IMR-90 (cell line): ENCODE measurements around the gene LAMC3. TPM values are rescaled to one million over a fixed set of nuclear protein-coding genes. Genes with fewer than 3 reads are reported as not detected.
"Not testable (repeated sequence)": the region's sequence is repeated elsewhere in the genome, so short reads cannot be mapped to it uniquely, and the experiment has no call there.

ENCODE experiments used
- ATAC-seq: fragments of 200-7000 bp; cut with Tn5 transposase; 2 replicates; pipeline ENCODE4 v1.9.1; 2020; ENCODE audit warnings: low read depth, mild to moderate bottlenecking, moderate library complexity
- BruUV-seq: library from RNA; stranded (reverse); fragments of 400-500 nt; replicated peaks from 2 replicates; lab custom pipeline; 2021; lab: Mats Ljungman, UMichigan
- CTCF ChIA-PET: fragments of 300-600 bp; formaldehyde crosslinking; extraction: SDS; loops from one replicate; lab custom pipeline; 2021; ENCODE audit warnings: antibody characterized with exemption; lab: Yijun Ruan, JAX
- POLR2A ChIA-PET: fragments of 300-600 bp; sonication (Branson Sonifier 250); formaldehyde crosslinking; loops from one replicate; lab custom pipeline; 2022; ENCODE audit warnings: antibody characterized with exemption; ENCODE audit not compliant: unreplicated experiment; lab: Charles Lee
- DNase-seq: peaks from one replicate; pipeline ENCODE4 v3.0.0; 2013
- H2AFZ ChIP-seq: replicated peaks from 2 replicates; pipeline ENCODE3; 2013; ENCODE audit warnings: low read length, mild to moderate bottlenecking; ENCODE audit not compliant: poor library complexity
- H2AK5ac ChIP-seq: 2 replicates; pipeline ENCODE4 v1.6.1; 2013; ENCODE audit warnings: low read depth, low read length, inconsistent platforms
- H2AK9ac ChIP-seq: replicated peaks from 2 replicates; pipeline ENCODE3; 2013; ENCODE audit warnings: mild to moderate bottlenecking, low read depth, low read length, moderate library complexity; ENCODE audit not compliant: poor library complexity
- H2BK120ac ChIP-seq: 2 replicates; pipeline ENCODE4 v1.6.1; 2013; ENCODE audit warnings: low read depth, low read length, inconsistent platforms
- H2BK15ac ChIP-seq: 3 replicates; pipeline ENCODE4 v1.6.1; 2013; ENCODE audit warnings: low read depth, low read length, inconsistent platforms
- H2BK20ac ChIP-seq: 2 replicates; pipeline ENCODE4 v1.6.1; 2013; ENCODE audit warnings: low read depth, mild to moderate bottlenecking, inconsistent platforms, low read length, moderate library complexity
- H2BK5ac ChIP-seq: 2 replicates; pipeline ENCODE4 v1.6.1; 2013; ENCODE audit warnings: mild to moderate bottlenecking, low read depth, low read length, inconsistent platforms; ENCODE audit not compliant: poor library complexity, severe bottlenecking
- H3K14ac ChIP-seq: replicated peaks from 2 replicates; pipeline ENCODE4 v1.6.1; 2013; ENCODE audit warnings: low read depth, low read length, inconsistent platforms
- H3K18ac ChIP-seq: 2 replicates; pipeline ENCODE4 v1.6.1; 2013; ENCODE audit warnings: low read depth, low read length, control low read depth
- H3K23ac ChIP-seq: 2 replicates; pipeline ENCODE4 v1.6.1; 2013; ENCODE audit warnings: low read depth, low read length, inconsistent platforms
- H3K27ac ChIP-seq: 2 replicates; pipeline ENCODE4 v1.5.1; 2013; ENCODE audit warnings: mild to moderate bottlenecking, control low read depth, low read length; ENCODE audit not compliant: insufficient read depth
- H3K27me3 ChIP-seq: 2 replicates; pipeline ENCODE4 v1.6.1; 2013; ENCODE audit warnings: low read length; ENCODE audit not compliant: control insufficient read depth, insufficient read depth
- H3K36me3 ChIP-seq: 2 replicates; pipeline ENCODE4 v1.6.1; 2013; ENCODE audit warnings: low read length, mixed read lengths; ENCODE audit not compliant: control insufficient read depth, insufficient read depth
- H3K4ac ChIP-seq: 2 replicates; pipeline ENCODE4 v1.6.1; 2013; ENCODE audit warnings: low read depth, low read length, inconsistent platforms
- H3K4me1 ChIP-seq: 2 replicates; pipeline ENCODE4 v1.6.1; 2013; ENCODE audit warnings: low read length, mixed read lengths; ENCODE audit not compliant: control insufficient read depth, insufficient read depth
- H3K4me2 ChIP-seq: 2 replicates; pipeline ENCODE4 v1.6.1; 2013; ENCODE audit warnings: low read depth, mild to moderate bottlenecking, control low read depth, low read length, moderate library complexity
- H3K4me3 ChIP-seq: 2 replicates; pipeline ENCODE4 v1.5.1; 2013; ENCODE audit warnings: low read depth, mild to moderate bottlenecking, control low read depth, low read length, moderate library complexity; ENCODE audit not compliant: insufficient read depth
- H3K56ac ChIP-seq: 2 replicates; pipeline ENCODE4 v1.6.1; 2013; ENCODE audit warnings: low read length, inconsistent platforms; ENCODE audit not compliant: insufficient read depth; ENCODE audit errors: extremely low read depth
- H3K79me1 ChIP-seq, 2 experiments: 2 replicates each; pipeline ENCODE4 v1.6.1; 2013; ENCODE audit warnings: low read length in 2 of 2, inconsistent platforms in 1 of 2, low read depth in 1 of 2
- H3K9ac ChIP-seq: 2 replicates; pipeline ENCODE4 v1.6.1; 2013; ENCODE audit warnings: low read depth, low read length, control low read depth
- H3K9me1 ChIP-seq: 2 replicates; pipeline ENCODE4 v1.6.1; 2013; ENCODE audit warnings: low read length, inconsistent platforms; ENCODE audit not compliant: insufficient read depth
- H3K9me3 ChIP-seq: 2 replicates; pipeline ENCODE4 v1.6.1; 2013; ENCODE audit warnings: low read length; ENCODE audit not compliant: control insufficient read depth, insufficient read depth
- H4K20me1 ChIP-seq: 2 replicates; pipeline ENCODE4 v1.6.1; 2013; ENCODE audit warnings: low read length, inconsistent platforms; ENCODE audit not compliant: insufficient read depth
- H4K5ac ChIP-seq: 2 replicates; pipeline ENCODE4 v1.6.1; 2013; ENCODE audit warnings: mild to moderate bottlenecking, low read depth, low read length, control low read depth
- H4K8ac ChIP-seq, 2 experiments: 2 replicates each; pipeline ENCODE4 v1.6.1; 2013; ENCODE audit warnings: low read depth in 2 of 2, low read length in 2 of 2, control low read depth in 1 of 2, inconsistent platforms in 1 of 2
- H4K91ac ChIP-seq: 2 replicates; pipeline ENCODE4 v1.6.1; 2013; ENCODE audit warnings: low read depth, low read length, inconsistent platforms; ENCODE audit not compliant: insufficient read depth
- whole genome bisulfite sequencing, 2 experiments: methylation state at CpG; one replicate each; pipeline versions ENCODE4 v1.1.5 to v1.1.7; 2013; ENCODE audit warnings: missing lambda C conversion rate in 2 of 2; ENCODE audit not compliant: insufficient read length in 1 of 2; ENCODE audit errors: extremely low coverage in 2 of 2; 5-methylcytosine and 5-hydroxymethylcytosine counted together
- dilution Hi-C: fragments of 300-500 bp; cut with HindIII; formaldehyde crosslinking; loops from one replicate; pipeline ENCODE4 v1.14.3; 2018; ENCODE audit warnings: low sequenced_read_pairs; ENCODE audit not compliant: unreplicated experiment
- in situ Hi-C: fragments of 300-500 bp; cut with MboI; formaldehyde crosslinking; loops from 3 replicates; pipeline ENCODE4 v1.14.3; 2019; ENCODE audit warnings: low sequenced_read_pairs, inconsistent platforms, mixed read lengths
- intact Hi-C: fragments of 100-400 bp; cut with micrococcal nuclease; formaldehyde crosslinking; loops from 2 replicates; pipeline ENCODE4 v1.10.0; 2022
- polyA plus RNA-seq, 3 experiments: library from polyadenylated mRNA; depleted of rRNA; stranded (reverse); fragments of >200 nt; gene quantifications; 2 replicates each; pipeline ENCODE4 v1.2.3, GENCODE V29; 2012; ENCODE audit warnings: low replicate concordance in 1 of 3
- total RNA-seq: library from RNA; depleted of rRNA; stranded (reverse); fragments of >200 nt; gene quantifications from 2 replicates; pipeline ENCODE4 v1.2.3, GENCODE V29; 2012

Gene LAMC3
- total and polyA plus RNA-seq, 2 of the 4 experiments (the other 2 are of a cell fraction), result not detected

GRCh38 chr9:131034749-131035148, 25.8 kb downstream of the LAMC3 start:
- H3K23ac ChIP-seq, H3K36me3 ChIP-seq, intact Hi-C loops, H3K14ac ChIP-seq, H3K18ac ChIP-seq, H2AFZ ChIP-seq, H3K4me3 ChIP-seq, H4K20me1 ChIP-seq, H3K79me1 ChIP-seq, H4K91ac ChIP-seq, H2BK120ac ChIP-seq, H3K56ac ChIP-seq, H2BK15ac ChIP-seq, H3K4ac ChIP-seq, H3K4me2 ChIP-seq, H2BK5ac ChIP-seq, H2BK20ac ChIP-seq, ATAC-seq, CTCF ChIA-PET, H3K4me1 ChIP-seq, H3K27ac ChIP-seq, H4K8ac ChIP-seq, H3K9me1 ChIP-seq, dilution Hi-C loops, POLR2A ChIA-PET, H2AK9ac ChIP-seq, BruUV-seq, DNase-seq, H4K5ac ChIP-seq, H3K9ac ChIP-seq, H2AK5ac ChIP-seq, in situ Hi-C loops, H3K9me3 ChIP-seq: not testable (repeated sequence)
- WGBS, 2 experiments, result 50% methylated on average over 1 of the region's 10 CpGs; no CpG with 5 or more reads in 1 of the 2 experiments
- peaks cover 58% of the 10 kb centered on the region for H3K27me3 ChIP-seq
